HEK293 (cell line): Measurements from ENCODE around the gene PGK1.

Source experiments
- CTCF ChIA-PET: fragments of 350-600 bp; formaldehyde crosslinking; extraction: SDS; loops from one replicate; lab custom pipeline; 2021; ENCODE audit warnings: antibody characterized with exemption; lab: Yijun Ruan, JAX
- POLR2A ChIA-PET: fragments of 300-600 bp; formaldehyde crosslinking; extraction: SDS; loops from one replicate; lab custom pipeline; 2020; ENCODE audit warnings: antibody characterized with exemption, inconsistent platforms; lab: Yijun Ruan, JAX
- H3K27ac ChIP-seq: fragments of 200-500 bp; sonication (Bioruptor generic); 2 replicates; pipeline ENCODE4 v1.5.1; 2014; ENCODE audit warnings: low read depth, low read length, control low read depth, inconsistent platforms; ENCODE audit errors: extremely low read depth
- H3K36me3 ChIP-seq, 2 experiments: fragments of 200-500 bp in 1 of 2; sonication (Bioruptor generic) in 1 of 2; 1 replicate in 1 of 2; 2 replicates in 1 of 2; pipeline ENCODE4 v1.5.1; 2014 to 2017; ENCODE audit warnings: inconsistent platforms in 2 of 2, low read length in 2 of 2; ENCODE audit not compliant: control insufficient read depth in 2 of 2, insufficient read depth in 1 of 2
- H3K4me1 ChIP-seq: fragments of 200-500 bp; sonication (Bioruptor generic); 2 replicates; pipeline ENCODE4 v1.5.1; 2014; ENCODE audit warnings: mild to moderate bottlenecking, low read length, inconsistent platforms; ENCODE audit not compliant: control insufficient read depth, insufficient read depth
- H3K4me3 ChIP-seq: 2 replicates; pipeline ENCODE4 v1.5.1; 2011; ENCODE audit warnings: low read depth, mild to moderate bottlenecking, control low read depth, low read length, moderate library complexity
- H3K9me3 ChIP-seq: fragments of 200-500 bp; sonication (Bioruptor generic); 2 replicates; pipeline ENCODE4 v1.5.1; 2014; ENCODE audit warnings: low read depth, low read length, inconsistent platforms; ENCODE audit not compliant: control insufficient read depth, insufficient read depth
- GLI4 ChIP-seq: fragments of 450-650 bp; formaldehyde crosslinking; IDR thresholded peaks from 2 replicates; pipeline ENCODE4 v1.5.1; 2016; ENCODE audit warnings: missing biosample characterization, missing genetic modification characterization
- HOXC10 ChIP-seq: sonication (generic); formaldehyde crosslinking; IDR thresholded peaks from 2 replicates; pipeline ENCODE4 v1.8.1; 2023; ENCODE audit warnings: mild to moderate bottlenecking, missing genetic modification reagents
- KLF10 ChIP-seq: fragments of 450-650 bp; IDR thresholded peaks from 2 replicates; pipeline ENCODE4 v1.5.1; 2018; ENCODE audit warnings: missing biosample characterization, mild to moderate bottlenecking, missing genetic modification characterization
- MEIS1 ChIP-seq: sonication (generic); formaldehyde crosslinking; IDR thresholded peaks from 2 replicates; pipeline ENCODE4 v1.8.1; 2022; ENCODE audit warnings: missing genetic modification reagents, mild to moderate bottlenecking, borderline replicate concordance
- SCRT2 ChIP-seq: fragments of 450-650 bp; formaldehyde crosslinking; IDR thresholded peaks from 2 replicates; pipeline ENCODE4 v1.5.1; 2016; ENCODE audit warnings: missing biosample characterization, missing genetic modification characterization
- ZNF146 ChIP-seq: fragments of 450-650 bp; formaldehyde crosslinking; IDR thresholded peaks from 2 replicates; pipeline ENCODE4 v1.5.1; 2016; ENCODE audit warnings: missing biosample characterization, missing genetic modification characterization
- ZNF274 ChIP-seq, 2 experiments: fragments of 200-500 bp in 1 of 2; fragments of 450-650 bp in 1 of 2; sonication (Bioruptor generic) in 1 of 2; formaldehyde crosslinking in 1 of 2; IDR thresholded peaks; 2 replicates each; pipeline versions ENCODE4 v1.5.1 to v1.6.1; 2014 to 2016; ENCODE audit warnings: borderline replicate concordance in 1 of 2, inconsistent platforms in 1 of 2, low read length in 1 of 2, missing biosample characterization in 1 of 2, missing genetic modification characterization in 1 of 2
- ZNF394 ChIP-seq: fragments of 450-650 bp; formaldehyde crosslinking; IDR thresholded peaks from 2 replicates; pipeline ENCODE4 v1.5.1; 2016; ENCODE audit warnings: missing biosample characterization, missing genetic modification characterization, mild to moderate bottlenecking, moderate library complexity, borderline replicate concordance
- ZNF473 ChIP-seq: fragments of 450-650 bp; formaldehyde crosslinking; IDR thresholded peaks from 2 replicates; pipeline ENCODE4 v1.5.1; 2017; ENCODE audit warnings: missing biosample characterization, missing genetic modification characterization
- ZNF514 ChIP-seq: fragments of 450-650 bp; formaldehyde crosslinking; IDR thresholded peaks from 2 replicates; pipeline ENCODE4 v1.5.1; 2016; ENCODE audit warnings: missing biosample characterization, missing genetic modification characterization
- ZNF558 ChIP-seq: fragments of 450-650 bp; formaldehyde crosslinking; IDR thresholded peaks from 2 replicates; pipeline ENCODE4 v1.5.1; 2016; ENCODE audit warnings: missing biosample characterization, missing genetic modification characterization
- ZNF585B ChIP-seq: fragments of 450-650 bp; formaldehyde crosslinking; IDR thresholded peaks from 2 replicates; pipeline ENCODE4 v1.5.1; 2016; ENCODE audit warnings: missing biosample characterization, missing genetic modification characterization
- ZNF76 ChIP-seq: fragments of 450-650 bp; formaldehyde crosslinking; IDR thresholded peaks from 2 replicates; pipeline ENCODE4; 2016; ENCODE audit warnings: low read depth, missing biosample characterization, missing genetic modification characterization, borderline replicate concordance
- TF ChIP-seq, protein P1 (sequence below): fragments of 450-650 bp; formaldehyde crosslinking; conservative IDR thresholded peaks from 2 replicates; pipeline ENCODE4 v1.5.1; 2016; ENCODE audit warnings: low read depth, missing biosample characterization, missing genetic modification characterization
- TF ChIP-seq, protein P2 (sequence below): fragments of 450-650 bp; formaldehyde crosslinking; IDR thresholded peaks from 2 replicates; pipeline ENCODE4 v1.5.1; 2017; ENCODE audit warnings: missing biosample characterization, missing genetic modification characterization
- TF ChIP-seq, protein P3 (sequence below): fragments of 450-650 bp; formaldehyde crosslinking; IDR thresholded peaks from 2 replicates; pipeline ENCODE4 v1.5.1; 2017; ENCODE audit warnings: missing biosample characterization, missing genetic modification characterization
- TF ChIP-seq, protein P4 (sequence below): fragments of 450-650 bp; formaldehyde crosslinking; IDR thresholded peaks from 2 replicates; pipeline ENCODE4 v1.5.1; 2016; ENCODE audit warnings: missing biosample characterization, missing genetic modification characterization
- TF ChIP-seq, protein P5 (sequence below): fragments of 450-650 bp; formaldehyde crosslinking; conservative IDR thresholded peaks from 2 replicates; pipeline ENCODE4 v1.5.1; 2016; ENCODE audit warnings: low read depth, missing biosample characterization, missing genetic modification characterization

Gene PGK1

DNA sequence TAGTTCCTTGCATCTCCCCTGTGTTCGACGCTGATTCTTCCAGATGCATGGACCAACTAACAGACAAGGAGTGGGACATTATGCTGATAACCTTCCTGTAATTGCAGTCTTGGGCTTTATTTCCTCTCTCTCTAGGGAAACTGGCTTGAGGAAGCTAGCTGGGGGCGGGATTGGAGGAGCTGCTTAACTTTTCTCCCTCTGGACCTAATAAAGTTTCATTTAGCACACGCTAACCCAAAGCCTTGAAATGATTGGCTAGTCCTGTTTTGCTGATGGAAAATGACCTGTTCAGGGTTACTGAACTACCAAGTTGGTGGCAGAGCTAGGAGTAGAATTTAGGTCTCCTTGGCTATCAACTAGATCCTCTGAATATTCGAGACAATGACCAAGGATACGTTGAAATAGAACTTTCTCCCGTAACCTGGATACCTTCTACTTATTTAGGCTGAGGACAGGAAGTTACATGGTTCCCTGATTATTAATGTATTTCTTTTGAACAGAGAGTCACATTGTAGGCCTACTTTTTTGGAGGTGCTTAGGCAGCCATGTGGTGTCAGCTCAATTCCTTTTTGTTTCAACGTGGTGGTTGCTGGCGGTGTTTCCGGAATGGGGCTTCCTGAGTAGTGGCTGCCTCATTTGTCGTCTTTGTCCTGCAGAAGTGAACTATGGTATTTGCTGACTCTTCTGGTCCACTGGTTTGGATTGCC is 2.0 kb downstream of the PGK1 start (continued):
- TF ChIP-seq, protein P1, sequence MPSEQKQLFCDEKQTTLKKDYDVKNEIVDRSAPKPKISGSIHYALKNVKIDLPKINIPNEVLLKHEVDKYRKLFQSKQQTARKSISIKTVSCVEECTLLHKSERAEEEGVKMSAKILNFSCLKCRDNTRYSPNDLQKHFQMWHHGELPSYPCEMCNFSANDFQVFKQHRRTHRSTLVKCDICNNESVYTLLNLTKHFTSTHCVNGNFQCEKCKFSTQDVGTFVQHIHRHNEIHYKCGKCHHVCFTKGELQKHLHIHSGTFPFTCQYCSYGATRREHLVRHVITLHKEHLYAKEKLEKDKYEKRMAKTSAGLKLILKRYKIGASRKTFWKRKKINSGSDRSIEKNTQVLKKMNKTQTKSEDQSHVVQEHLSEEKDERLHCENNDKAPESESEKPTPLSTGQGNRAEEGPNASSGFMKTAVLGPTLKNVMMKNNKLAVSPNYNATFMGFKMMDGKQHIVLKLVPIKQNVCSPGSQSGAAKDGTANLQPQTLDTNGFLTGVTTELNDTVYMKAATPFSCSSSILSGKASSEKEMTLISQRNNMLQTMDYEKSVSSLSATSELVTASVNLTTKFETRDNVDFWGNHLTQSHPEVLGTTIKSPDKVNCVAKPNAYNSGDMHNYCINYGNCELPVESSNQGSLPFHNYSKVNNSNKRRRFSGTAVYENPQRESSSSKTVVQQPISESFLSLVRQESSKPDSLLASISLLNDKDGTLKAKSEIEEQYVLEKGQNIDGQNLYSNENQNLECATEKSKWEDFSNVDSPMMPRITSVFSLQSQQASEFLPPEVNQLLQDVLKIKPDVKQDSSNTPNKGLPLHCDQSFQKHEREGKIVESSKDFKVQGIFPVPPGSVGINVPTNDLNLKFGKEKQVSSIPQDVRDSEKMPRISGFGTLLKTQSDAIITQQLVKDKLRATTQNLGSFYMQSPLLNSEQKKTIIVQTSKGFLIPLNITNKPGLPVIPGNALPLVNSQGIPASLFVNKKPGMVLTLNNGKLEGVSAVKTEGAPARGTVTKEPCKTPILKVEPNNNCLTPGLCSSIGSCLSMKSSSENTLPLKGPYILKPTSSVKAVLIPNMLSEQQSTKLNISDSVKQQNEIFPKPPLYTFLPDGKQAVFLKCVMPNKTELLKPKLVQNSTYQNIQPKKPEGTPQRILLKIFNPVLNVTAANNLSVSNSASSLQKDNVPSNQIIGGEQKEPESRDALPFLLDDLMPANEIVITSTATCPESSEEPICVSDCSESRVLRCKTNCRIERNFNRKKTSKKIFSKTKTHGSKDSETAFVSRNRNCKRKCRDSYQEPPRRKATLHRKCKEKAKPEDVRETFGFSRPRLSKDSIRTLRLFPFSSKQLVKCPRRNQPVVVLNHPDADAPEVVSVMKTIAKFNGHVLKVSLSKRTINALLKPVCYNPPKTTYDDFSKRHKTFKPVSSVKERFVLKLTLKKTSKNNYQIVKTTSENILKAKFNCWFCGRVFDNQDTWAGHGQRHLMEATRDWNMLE, result no peak
- no peak for TF ChIP-seq GLI4 (tag by site-specific recombination)
- TF ChIP-seq, protein P2, sequence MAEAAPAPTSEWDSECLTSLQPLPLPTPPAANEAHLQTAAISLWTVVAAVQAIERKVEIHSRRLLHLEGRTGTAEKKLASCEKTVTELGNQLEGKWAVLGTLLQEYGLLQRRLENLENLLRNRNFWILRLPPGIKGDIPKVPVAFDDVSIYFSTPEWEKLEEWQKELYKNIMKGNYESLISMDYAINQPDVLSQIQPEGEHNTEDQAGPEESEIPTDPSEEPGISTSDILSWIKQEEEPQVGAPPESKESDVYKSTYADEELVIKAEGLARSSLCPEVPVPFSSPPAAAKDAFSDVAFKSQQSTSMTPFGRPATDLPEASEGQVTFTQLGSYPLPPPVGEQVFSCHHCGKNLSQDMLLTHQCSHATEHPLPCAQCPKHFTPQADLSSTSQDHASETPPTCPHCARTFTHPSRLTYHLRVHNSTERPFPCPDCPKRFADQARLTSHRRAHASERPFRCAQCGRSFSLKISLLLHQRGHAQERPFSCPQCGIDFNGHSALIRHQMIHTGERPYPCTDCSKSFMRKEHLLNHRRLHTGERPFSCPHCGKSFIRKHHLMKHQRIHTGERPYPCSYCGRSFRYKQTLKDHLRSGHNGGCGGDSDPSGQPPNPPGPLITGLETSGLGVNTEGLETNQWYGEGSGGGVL (tag by site-specific recombination), result no peak
- no peak for TF ChIP-seq MEIS1 (CRISPR knock-in tag)
- no peak for TF ChIP-seq ZNF514 (tag by site-specific recombination)
- TF ChIP-seq ZNF585B, result no peak
- TF ChIP-seq ZNF76 (tag by site-specific recombination), result no peak
- TF ChIP-seq, protein P3, sequence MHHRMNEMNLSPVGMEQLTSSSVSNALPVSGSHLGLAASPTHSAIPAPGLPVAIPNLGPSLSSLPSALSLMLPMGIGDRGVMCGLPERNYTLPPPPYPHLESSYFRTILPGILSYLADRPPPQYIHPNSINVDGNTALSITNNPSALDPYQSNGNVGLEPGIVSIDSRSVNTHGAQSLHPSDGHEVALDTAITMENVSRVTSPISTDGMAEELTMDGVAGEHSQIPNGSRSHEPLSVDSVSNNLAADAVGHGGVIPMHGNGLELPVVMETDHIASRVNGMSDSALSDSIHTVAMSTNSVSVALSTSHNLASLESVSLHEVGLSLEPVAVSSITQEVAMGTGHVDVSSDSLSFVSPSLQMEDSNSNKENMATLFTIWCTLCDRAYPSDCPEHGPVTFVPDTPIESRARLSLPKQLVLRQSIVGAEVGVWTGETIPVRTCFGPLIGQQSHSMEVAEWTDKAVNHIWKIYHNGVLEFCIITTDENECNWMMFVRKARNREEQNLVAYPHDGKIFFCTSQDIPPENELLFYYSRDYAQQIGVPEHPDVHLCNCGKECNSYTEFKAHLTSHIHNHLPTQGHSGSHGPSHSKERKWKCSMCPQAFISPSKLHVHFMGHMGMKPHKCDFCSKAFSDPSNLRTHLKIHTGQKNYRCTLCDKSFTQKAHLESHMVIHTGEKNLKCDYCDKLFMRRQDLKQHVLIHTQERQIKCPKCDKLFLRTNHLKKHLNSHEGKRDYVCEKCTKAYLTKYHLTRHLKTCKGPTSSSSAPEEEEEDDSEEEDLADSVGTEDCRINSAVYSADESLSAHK, result no peak
- TF ChIP-seq HOXC10 (CRISPR knock-in tag), result no peak

DNA sequence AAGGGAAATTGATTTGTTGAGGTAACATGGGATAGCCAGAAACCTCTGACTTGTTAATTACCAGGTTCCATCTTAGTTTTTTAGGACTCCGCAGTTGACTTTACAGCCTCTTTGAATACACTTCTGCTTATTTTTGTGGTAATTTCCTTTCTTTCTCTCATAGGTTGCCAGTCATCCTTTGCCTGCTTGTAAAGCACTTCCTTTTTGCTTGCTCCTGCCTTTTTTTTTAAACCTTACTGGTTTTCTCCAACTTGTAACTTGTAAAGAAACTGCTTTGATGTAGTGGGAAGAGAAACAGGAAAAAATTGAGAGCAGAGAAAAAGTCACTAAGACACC is 2.6 kb downstream of the PGK1 start:
- Histone ChIP-seq H3K9me3 (no peaks in the 10 kb centered on the region), H3K27ac (no peak overlapping the region), H3K36me3 (peaks cover 15 to 30% of the 10 kb centered on the region in 2 experiments), H3K4me1 (peaks cover 13% of the 10 kb centered on the region), H3K4me3 (no peak overlapping the region)
- CTCF ChIA-PET, result interaction anchor here (0.9 to 1.0 kb wide), 2 partner anchors 14 to 82 kb away, joined by 3 read pairs; no protein-coding TSS in a partner anchor
- POLR2A ChIA-PET, result no interaction called here
- TF ChIP-seq, protein P2 (tag by site-specific recombination), result no peak
- no peak for TF ChIP-seq SCRT2 (tag by site-specific recombination)
- TF ChIP-seq, protein P4, sequence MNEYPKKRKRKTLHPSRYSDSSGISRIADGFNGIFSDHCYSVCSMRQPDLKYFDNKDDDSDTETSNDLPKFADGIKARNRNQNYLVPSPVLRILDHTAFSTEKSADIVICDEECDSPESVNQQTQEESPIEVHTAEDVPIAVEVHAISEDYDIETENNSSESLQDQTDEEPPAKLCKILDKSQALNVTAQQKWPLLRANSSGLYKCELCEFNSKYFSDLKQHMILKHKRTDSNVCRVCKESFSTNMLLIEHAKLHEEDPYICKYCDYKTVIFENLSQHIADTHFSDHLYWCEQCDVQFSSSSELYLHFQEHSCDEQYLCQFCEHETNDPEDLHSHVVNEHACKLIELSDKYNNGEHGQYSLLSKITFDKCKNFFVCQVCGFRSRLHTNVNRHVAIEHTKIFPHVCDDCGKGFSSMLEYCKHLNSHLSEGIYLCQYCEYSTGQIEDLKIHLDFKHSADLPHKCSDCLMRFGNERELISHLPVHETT (tag by site-specific recombination), result no peak
- no peak for TF ChIP-seq ZNF558 (tag by site-specific recombination)
- no peak for TF ChIP-seq ZNF473
- TF ChIP-seq ZNF146 (tag by site-specific recombination), result no peak
- TF ChIP-seq ZNF394 (tag by site-specific recombination), result no peak
- TF ChIP-seq KLF10 (tag by site-specific recombination), result no peak
- TF ChIP-seq, protein P5, sequence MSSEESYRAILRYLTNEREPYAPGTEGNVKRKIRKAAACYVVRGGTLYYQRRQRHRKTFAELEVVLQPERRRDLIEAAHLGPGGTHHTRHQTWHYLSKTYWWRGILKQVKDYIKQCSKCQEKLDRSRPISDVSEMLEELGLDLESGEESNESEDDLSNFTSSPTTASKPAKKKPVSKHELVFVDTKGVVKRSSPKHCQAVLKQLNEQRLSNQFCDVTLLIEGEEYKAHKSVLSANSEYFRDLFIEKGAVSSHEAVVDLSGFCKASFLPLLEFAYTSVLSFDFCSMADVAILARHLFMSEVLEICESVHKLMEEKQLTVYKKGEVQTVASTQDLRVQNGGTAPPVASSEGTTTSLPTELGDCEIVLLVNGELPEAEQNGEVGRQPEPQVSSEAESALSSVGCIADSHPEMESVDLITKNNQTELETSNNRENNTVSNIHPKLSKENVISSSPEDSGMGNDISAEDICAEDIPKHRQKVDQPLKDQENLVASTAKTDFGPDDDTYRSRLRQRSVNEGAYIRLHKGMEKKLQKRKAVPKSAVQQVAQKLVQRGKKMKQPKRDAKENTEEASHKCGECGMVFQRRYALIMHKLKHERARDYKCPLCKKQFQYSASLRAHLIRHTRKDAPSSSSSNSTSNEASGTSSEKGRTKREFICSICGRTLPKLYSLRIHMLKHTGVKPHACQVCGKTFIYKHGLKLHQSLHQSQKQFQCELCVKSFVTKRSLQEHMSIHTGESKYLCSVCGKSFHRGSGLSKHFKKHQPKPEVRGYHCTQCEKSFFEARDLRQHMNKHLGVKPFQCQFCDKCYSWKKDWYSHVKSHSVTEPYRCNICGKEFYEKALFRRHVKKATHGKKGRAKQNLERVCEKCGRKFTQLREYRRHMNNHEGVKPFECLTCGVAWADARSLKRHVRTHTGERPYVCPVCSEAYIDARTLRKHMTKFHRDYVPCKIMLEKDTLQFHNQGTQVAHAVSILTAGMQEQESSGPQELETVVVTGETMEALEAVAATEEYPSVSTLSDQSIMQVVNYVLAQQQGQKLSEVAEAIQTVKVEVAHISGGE (tag by site-specific recombination), result no peak
- no peak for TF ChIP-seq ZNF274 (IDR thresholded peaks at IDR 0.05; ENCODE audit: low read length)
- no peak for TF ChIP-seq ZNF274 (tag by site-specific recombination; IDR thresholded peaks at IDR 0.05; ENCODE audit: borderline replicate concordance)
